HG03558 (cell line): Measurements from ENCODE around the gene BACE2.
"Not testable (repeated sequence)": the region's sequence is repeated elsewhere in the genome, so short reads cannot be mapped to it uniquely, and the experiment has no call there.

Source experiments
- ATAC-seq: cut with Tn5 transposase; IDR thresholded peaks from one replicate; pipeline ENCODE4 v1.9.1; 2021; ENCODE audit warnings: moderate number of reproducible peaks; ENCODE audit not compliant: unreplicated experiment; ENCODE audit errors: extremely low read depth

The BACE2 gene

DNA sequence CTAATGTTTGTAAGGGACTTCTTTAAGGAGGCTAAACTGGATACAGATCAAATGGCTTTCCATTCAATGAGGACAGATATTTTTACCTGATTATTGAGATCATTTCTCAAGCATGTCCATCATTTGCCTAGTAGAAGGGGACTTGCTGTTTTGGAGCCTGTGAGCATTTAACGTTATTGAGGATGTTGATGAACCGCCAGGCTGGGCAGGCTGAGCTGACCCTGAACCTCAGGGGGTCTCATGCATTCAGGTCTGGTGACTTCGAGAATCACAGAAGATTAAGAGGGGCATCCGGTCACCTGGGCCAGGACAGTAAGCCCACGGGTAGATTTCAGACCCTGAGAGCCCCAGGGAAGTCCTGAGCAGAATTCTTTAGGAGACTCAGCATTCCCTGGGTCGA is 63.1 kb downstream of the BACE2 start:
- no peak for ATAC-seq

DNA sequence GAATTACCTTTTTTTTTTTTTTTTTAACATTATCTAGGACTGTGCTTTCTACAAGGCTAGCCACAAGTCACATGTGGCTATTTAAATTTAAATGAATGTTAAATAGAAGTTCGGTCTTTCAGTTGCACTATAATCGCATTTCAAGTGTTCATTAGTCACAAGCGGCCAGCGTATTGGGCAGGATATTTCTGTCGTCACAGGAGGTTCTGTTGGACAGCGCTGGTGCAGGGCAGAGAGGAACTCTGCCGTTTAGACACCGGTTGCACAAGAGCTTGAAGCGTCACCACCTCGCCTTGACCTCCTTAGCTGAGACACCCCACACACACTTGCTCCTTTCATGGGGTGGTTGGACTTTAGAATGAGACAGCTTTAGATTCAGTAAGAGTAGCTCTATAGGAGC is 64.1 kb downstream of the BACE2 start:
- no peak for ATAC-seq

DNA sequence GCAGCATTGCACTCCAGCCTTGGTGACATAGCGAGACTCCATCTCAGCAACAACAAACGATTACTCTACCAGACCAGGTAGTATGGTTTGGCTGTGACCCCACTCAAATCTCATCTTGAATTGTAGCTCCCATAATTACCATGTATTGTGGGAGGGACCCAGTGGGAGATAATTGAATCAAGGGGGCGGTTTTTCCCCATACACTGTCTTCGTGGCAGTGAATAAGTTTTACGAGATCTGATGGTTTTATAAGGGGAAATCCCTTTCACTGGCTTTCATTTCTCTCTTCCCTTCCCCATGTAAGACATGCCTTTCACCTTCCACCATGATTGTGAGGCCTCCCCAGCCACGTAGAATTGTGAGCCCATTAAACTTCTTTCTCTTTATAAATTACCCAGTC is 66.0 kb downstream of the BACE2 start:
- no peak for ATAC-seq

DNA sequence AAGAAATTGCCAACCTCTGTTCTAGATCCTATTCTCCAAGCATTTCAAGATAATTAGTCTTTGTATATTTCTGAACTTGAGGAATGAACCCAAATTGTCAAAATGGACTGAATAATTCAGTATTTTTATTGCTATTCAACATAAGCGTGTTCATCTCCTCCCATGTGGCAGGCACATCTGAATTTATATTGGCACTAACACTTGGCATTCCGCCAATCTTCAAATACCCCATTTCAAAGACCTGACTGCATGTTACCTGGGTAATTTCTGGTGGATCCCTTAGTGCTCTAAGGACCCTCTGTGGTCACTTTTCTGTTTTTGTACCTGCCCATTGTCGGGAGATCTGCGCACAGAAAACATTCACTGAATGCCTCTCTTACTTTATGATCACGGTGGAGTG is 66.6 kb downstream of the BACE2 start:
- no peak for ATAC-seq

DNA sequence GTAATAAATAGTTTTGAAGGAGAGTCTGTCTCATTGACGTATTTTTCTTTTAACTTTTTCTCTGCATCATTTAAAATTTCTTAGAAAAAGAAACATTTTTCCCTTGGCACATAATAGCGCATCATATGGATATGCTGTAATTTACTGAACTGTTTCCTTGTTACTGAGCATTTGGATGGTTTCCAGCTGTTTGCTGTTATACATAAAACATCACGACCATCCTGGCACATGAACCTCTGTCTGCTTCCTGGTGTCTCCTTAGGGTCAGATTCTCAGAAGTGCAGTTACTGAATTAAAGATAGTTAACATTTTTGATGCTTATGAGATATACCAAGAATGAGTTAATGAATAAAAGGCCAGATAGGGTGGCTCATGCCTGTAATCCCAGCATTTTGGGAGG is 67.2 kb downstream of the BACE2 start:
- ATAC-seq = no peak

DNA sequence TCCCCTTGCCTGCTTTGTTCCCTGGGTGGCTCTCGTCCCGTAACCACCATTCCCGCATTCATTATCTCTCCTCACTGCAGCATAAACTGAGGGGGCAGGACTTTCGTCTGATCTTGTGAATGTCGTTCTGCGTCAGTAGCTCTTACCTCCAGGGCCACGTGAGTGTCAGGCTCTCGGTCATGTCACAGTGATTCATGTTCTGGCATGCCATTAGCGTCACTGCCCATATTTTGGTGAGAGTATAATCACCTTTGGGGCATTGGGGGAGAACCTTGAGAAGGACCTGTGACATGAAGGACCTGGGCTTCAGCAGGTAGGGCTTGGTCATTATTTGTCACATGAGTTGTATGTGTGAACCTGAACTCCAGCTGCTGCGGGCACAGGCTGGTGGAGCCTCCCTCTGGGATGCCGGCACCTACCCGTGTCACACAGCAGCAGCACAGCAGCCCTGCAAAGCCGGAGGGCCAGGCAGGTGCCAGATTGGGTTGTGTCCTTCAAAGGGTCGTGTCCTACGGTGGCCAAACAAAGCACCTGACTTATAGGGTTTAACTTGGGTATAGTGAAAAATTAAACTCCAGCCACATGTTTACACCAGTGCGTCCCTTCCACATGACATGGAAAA is 68.5 kb downstream of the BACE2 start:
- no peak for ATAC-seq

DNA sequence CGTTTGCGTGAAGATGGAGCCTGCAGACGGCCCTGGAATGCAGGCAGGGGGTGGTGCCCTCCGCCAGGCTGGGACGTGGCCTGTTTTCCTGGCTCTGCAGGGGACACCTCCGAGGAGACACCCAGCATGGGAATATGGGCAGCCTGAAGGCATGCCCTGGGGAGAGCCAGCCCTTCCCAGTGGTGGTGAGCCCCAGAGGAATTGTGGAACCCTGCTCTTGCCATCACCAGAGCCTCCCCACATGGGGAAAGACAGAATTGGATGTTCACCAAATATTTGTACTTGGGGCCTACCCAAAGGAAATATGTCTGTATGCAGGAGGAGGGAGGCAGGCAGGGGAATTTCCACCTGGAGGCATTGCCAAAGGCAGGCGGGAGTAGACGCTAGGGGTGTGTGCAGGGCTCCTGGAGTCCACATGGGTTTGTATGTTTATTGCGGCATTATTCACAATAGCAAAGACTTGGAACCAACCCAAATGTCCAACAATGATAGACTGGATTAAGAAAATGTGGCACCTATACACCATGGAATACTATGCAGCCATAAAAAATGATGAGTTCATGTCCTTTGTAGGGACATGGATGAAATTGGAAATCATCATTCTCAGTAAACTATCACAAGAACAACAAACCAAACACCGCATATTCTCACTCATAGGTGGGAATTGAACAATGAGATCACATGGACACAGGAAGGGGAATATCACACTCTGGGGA is 70.3 kb downstream of the BACE2 start:
- ATAC-seq = not testable (repeated sequence)

DNA sequence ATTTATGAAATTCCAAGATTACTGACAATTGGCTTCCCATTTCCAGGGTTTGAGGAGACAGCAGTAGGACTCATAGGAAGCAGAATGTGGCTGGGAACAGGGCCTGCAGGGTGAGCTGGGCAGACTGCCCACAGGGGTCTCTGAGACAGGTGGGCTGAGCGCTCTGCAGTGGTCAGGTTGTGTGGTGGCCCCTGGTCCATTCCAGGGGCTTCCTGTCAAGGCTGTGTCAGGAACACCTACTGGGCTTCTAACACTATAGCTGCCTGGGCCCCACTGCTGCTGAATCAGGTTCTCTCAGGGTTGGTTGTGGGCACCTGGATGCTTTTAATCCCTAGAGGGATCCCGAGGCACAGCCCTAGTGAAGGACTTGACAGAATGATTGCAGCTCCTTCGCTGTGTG is 72.1 kb downstream of the BACE2 start:
- no peak for ATAC-seq

DNA sequence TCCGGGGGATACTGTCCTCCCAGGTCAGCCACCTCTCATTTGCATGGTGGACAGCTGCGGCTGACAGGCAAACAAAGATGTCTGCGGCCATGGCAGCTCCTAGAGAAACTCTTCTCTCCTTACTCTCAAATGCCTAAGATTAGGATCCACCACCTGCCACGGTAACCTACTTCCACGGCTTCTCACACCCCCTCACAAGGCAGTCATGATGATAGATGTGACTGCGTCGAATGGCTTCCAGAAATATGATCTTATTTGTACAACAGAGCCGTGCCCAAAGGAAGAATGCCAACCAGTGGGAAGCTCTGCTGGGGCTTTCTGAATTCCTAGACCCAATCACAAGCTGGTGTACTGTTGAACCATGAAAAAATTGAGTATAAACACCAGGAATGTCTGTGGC is 73.4 kb downstream of the BACE2 start:
- ATAC-seq = no peak

DNA sequence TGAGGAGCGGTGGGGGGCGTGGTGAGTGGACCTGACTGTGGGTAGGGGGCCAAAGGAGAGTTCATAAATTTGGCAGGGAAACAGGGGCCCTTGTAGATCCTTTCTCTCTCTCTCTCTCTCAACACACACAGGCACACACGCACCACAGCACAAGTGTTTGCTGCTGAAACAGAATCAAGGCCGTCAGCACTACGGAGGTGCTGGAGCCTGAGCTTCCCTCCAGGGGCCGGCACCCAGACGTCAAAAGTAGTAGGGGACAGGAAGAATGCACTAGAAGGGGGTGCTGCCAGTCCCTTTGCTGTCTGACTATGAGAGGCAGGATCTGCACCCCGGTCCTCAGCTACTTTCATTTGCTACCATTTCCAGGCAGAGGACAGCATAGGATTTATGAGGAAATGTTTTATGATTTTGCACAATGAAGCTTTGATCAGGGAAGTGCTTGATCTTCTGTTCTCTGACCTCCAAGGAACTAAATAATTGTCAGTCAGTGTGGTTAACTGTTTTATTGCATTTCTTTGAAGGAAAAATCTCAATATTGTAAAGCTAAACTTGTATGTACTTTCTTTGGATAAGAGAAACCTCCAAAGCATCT is 74.4 kb downstream of the BACE2 start:
- no peak for ATAC-seq

DNA sequence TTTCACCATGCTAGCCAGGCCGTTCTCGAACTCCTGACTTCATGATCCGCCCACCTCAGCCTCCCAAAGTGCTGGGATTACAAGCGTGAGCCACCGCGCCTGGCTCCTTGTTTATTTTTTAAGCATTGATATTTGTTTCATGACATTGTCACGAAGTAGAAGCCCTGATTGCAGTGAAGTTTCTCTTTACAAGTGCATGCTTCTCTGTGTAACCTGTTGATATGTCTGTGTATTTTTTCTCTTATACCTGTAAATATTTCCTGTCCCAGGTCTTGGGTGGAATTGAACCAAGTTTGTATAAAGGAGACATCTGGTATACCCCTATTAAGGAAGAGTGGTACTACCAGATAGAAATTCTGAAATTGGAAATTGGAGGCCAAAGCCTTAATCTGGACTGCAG is 75.1 kb downstream of the BACE2 start:
- ATAC-seq = no peak

DNA sequence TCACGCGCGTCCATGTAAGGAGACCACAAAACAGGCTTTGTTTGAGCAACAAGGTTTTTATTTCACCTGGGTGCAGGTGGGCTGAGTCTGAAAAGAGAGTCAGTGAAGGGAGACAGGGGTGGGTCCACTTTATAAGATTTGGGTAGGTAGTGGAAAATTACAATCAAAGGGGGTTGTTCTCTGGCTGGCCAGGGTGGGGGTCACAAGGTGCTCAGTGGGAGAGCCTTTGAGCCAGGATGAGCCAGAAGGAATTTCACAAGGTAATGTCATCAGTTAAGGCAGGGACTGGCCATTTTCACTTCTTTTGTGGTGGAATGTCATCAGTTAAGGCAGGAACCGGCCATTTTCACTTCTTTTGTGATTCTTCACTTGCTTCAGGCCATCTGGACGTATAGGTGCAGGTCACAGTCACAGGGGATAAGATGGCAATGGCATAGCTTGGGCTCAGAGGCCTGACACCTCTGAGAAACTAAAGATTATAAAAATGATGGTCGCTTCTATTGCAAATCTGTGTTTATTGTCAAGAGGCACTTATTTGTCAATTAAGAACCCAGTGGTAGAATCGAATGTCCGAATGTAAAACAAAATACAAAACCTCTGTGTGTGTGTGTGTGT is 76.4 kb downstream of the BACE2 start:
- not testable (repeated sequence) for ATAC-seq

DNA sequence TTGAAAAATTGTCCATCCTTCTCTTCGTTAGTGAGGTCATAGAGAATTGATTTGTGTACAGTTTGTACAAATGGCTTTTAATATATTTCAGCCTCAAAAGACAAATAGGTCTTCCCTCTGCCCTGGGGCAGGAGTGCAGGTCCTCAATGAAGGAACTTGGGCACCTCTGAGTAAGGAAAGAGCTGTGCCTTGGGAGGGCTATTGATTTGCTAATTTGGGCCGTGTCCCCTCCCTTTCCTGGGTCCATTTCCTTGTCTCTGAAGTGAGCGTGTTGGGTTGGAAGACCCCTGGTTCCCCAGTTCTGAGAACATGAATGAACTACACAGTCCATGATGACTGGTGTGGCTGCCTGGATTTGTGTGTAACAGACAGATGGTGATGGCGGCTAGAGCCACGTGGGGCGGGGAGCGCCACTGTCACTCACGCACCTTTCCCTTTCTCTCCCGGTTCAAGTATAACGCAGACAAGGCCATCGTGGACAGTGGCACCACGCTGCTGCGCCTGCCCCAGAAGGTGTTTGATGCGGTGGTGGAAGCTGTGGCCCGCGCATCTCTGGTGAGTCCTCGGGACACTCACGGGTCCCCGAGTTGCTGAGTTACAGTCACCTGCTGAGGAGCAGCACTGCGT is 77.7 kb downstream of the BACE2 start:
- no peak for ATAC-seq

DNA sequence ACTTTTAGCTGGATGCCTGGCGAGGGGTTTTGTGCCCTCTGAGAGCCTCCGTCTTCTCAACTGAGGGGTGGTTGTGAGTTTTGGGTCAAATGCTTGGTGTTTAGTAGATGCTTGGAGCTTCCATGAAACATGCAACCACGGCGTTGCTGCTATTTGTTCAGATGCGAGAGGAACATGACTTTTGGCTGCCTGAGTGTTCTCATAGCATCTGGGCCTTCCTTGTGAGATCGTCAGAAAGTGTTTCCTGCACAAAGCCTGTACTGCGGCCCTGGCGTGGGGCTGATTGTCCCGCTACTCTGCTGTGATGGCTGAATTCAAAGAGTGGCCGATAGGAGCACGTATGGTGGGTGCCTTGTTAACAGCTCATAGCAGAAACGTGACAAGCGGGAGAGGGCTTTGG is 78.8 kb downstream of the BACE2 start:
- ATAC-seq = no peak

DNA sequence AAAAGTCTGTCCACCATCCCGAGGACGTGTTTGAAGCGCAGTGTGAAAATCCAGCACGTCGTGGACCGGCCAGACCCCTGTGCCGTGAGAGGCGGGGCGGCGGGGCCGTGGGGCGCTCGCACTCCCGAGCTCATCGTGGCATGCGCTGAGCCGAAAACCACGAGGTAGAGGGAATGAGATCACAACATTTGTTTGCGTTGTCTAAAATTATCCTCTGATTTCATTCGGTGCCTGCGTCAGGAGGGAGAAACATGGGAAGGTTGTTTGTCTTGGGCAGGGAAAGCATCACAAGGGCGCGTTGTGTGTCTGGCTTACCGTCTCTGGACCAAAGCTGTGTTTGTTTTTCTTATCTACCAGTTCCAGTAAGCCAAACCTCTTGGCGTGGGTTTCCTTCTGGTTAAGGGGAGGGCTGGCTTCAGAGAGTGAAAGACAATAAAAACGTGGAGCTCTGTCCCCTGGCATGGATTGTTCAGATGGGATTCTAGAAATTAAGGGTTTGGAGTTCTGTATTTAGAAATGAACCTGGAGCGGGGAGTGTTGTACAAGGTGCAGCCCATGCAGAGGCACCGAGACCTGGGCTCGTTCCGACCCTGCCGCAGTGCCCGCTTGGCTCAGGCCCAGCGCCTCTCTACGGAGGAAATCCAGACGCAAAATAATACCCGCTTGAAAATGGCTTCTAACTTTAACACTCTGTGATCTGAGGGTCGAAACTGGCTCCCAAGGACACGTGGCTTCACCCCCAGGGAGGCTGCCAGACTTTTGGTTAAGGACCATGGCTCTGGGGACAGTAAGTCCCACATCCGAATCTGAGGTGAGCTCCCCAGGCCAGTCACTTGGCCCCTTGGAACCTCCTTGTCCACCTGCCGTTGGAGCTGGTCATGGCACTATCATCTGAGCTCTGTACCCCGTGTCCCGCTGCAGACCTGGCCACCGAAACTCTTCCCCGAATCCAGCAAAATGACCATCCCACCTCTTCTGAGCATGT is 79.9 kb downstream of the BACE2 start:
- no peak for ATAC-seq

DNA sequence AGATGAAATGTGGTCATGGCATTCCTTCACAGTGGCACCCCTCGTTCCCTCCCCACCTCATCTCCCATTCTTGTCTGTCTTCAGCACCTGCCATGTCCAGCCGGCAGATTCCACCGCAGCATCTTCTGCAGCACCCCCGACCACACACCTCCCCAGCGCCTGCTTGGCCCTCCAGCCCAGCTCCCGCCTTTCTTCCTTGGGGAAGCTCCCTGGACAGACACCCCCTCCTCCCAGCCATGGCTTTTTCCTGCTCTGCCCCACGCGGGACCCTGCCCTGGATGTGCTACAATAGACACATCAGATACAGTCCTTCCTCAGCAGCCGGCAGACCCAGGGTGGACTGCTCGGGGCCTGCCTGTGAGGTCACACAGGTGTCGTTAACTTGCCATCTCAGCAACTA is 81.5 kb downstream of the BACE2 start:
- no peak for ATAC-seq

DNA sequence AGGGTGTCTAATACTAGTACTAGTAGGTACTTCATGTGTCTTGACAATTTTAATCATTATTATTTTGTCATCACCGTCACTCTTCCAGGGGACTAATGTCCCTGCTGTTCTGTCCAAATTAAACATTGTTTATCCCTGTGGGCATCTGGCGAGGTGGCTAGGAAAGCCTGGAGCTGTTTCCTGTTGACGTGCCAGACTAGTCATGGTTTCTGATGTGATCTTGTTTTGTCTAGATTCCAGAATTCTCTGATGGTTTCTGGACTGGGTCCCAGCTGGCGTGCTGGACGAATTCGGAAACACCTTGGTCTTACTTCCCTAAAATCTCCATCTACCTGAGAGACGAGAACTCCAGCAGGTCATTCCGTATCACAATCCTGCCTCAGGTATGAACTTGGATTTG is 82.6 kb downstream of the BACE2 start:
- ATAC-seq = no peak

DNA sequence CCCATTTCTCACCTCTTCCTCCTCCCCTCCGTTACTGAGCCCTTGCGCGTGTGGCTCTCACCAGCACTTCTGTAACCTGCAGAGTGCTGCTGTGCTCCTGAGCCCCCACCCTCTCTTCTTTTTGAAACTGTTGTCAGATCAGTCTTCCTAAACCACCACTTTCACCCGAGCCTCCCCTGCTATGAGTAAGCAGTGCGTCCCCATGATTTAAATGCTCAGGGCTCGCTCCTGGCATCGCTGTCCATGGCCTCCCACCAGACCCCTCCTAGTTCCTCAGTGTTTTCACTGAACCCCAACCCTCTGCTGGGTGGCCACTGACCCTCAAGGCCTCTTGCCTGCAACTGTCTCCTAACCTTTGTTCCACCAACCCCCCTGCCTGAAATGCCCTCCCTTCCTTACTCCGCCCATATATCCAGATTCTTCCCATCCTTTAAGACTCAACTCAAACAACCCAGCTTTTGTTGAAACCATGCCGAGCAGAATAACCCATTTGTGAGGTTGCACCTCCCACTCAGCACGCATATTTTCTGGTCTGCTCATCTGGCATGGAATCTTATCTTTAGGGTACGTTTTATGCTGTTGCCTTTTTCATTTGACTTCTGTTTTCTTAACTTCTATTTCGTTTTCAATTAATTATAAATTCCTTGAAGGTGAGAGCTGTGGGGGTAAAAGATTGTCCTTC is 84.1 kb downstream of the BACE2 start:
- ATAC-seq = no peak

DNA sequence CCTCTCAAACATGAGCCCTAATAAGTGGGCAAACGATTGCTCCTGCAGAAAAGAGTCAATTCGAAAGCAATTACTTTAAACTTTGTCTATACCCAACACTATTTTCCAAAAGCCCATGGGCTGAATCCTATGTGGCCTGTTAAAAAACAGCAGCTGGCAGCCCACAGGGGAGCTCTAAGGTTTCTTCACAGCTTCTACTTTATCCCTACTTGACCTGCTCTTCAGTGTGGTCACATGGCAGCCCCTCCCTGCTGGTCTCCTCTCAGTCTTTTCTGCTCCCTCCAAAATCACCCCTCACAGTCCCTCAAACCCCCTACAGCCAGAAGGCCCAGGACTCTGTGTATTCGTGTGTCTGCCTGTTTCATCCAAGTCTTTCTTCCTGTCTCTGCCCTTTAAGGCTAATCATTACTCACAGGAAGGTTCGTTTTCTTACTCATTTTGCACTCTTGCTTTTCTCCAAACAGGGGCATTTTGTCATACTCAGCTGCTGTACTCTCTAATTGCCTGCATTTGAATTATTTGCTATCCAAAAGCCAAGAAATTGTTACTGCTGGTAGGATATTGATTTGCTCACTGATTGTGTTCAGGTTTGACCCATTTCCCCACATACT is 86.2 kb downstream of the BACE2 start:
- ATAC-seq = no peak
